Psoas muscle (tissue), 8 donors: ENCODE results near the gene SEMA6D. TPM values are rescaled to one million over a fixed set of nuclear protein-coding genes. Genes with fewer than 3 reads are reported as not detected.

ENCODE experiments used
- ATAC-seq, 4 donors: fragments of 200-7000 bp; cut with Tn5 transposase; one replicate each; pipeline ENCODE4 v1.9.1; 2020; ENCODE audit warnings: moderate library complexity in 3 of 4, mild to moderate bottlenecking in 2 of 4
- DNase-seq, 2 donors: peaks; one replicate each; pipeline ENCODE4 v3.0.0-alpha.2; 2020
- H3K27ac ChIP-seq: fragments of 200-600 bp; one replicate; pipeline ENCODE4 v1.8.0; 2022
- H3K27me3 ChIP-seq, 3 donors: fragments of 200-600 bp in 1 of 3; one replicate each; pipeline versions ENCODE4 v1.6.1 to v1.8.0; 2013 to 2022; ENCODE audit warnings: low read length in 2 of 3, mild to moderate bottlenecking in 2 of 3, moderate library complexity in 1 of 3; ENCODE audit not compliant: insufficient read depth in 3 of 3
- H3K36me3 ChIP-seq, 2 donors: fragments of 200-600 bp in 1 of 2; one replicate each; pipeline versions ENCODE4 v1.6.1 to v1.8.0; 2013 to 2022; ENCODE audit warnings: low read depth in 1 of 2, mild to moderate bottlenecking in 1 of 2, moderate library complexity in 1 of 2; ENCODE audit not compliant: insufficient read depth in 1 of 2
- H3K4me1 ChIP-seq: fragments of 200-600 bp; one replicate; pipeline ENCODE4 v1.8.0; 2022
- H3K4me3 ChIP-seq: fragments of 200-600 bp; one replicate; pipeline ENCODE4 v1.8.0; 2022; ENCODE audit warnings: mild to moderate bottlenecking
- H3K9me3 ChIP-seq: fragments of 200-600 bp; one replicate; pipeline ENCODE4 v1.8.0; 2022
- WGBS, 3 donors: extraction: QIAGEN DNeasy Blood & Tissue Kit; methylation state at CpG; one replicate each; pipeline versions ENCODE4 v1.1.6 to v1.1.7; 2013; 5-methylcytosine and 5-hydroxymethylcytosine counted together
- intact Hi-C, 2 donors: fragments of 100-400 bp; cut with DNase I; formaldehyde crosslinking; loops; one replicate each; pipeline versions ENCODE4 v1.11.0 to v1.14.2; 2022
- polyA plus RNA-seq, 3 donors: library from polyadenylated mRNA; stranded (reverse); fragments of 200-250 nt; gene quantifications; one replicate each; pipeline ENCODE4 v1.2.3, GENCODE V29; 2013
- total RNA-seq, 4 donors: library from RNA; stranded (reverse); fragmentation: NEBNext Ultra II Directional in 2 of 4; extraction: Animal tissue kit (Norgen Biotek cat#: 25700) in 2 of 4; gene quantifications; one replicate each; pipeline versions ENCODE4 v1.2.1 to v1.2.4, GENCODE V29; 2021 to 2023
- TF ChIP-seq, protein P1 (sequence below): fragments of 200-600 bp; IDR thresholded peaks from one replicate; pipeline ENCODE4 v1.8.0; 2022; ENCODE audit warnings: antibody characterized with exemption
- donor health status: healthy with polysubstance abuse.
- donor health status: DM: no; HTN: no; CAD: no; lungs with moderate emphysema.
- donor health status: Bipolar disorder and iron deficiency.
- donor health status: healthy.
- donor health status: DM: yes; HTN: yes; CAD: no.
- donor health status: DM: no; HTN: no; CAD: no.
- donor health status: DM: no; HTN: no; CAD: no.
- donor health status: DM: yes; HTN: yes; CAD: no.

The SEMA6D gene
- total and polyA plus RNA-seq, 7 donors = 1.1 to 7.4 (median 3.6) TPM

DNA sequence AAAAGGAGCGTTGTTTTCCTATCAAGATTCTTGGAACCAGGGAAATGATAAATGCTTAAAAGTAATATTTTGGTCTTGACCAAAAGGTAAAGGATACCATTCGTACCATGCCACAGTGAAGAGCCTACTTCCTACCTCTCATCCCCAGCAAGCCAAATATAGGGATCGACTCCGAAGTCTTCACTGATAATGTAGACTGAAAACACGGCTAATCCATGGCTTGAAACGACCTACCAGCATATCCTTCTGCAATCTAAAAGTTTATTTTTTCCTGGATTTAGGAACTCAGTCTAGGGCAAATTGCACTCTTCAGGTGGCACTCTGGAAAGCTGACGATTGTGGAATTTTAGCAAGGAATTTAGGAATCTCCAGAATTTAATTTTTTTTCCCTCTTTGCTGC is 1.9 kb upstream of the SEMA6D start:
- Histone ChIP-seq H3K36me3 (no peaks in the 10 kb centered on the region), H3K9me3 (no peaks in the 10 kb centered on the region), H3K4me3 (no peak overlapping the region), H3K4me1 (peaks cover 12% of the 10 kb centered on the region), H3K27ac (no peak overlapping the region), H3K27me3 (no peaks in the 10 kb centered on the region)
- WGBS, 3 donors = 78 to 88% (median 86%) methylated on average over 7 of the region's 7 CpGs
- TF ChIP-seq, protein P1, sequence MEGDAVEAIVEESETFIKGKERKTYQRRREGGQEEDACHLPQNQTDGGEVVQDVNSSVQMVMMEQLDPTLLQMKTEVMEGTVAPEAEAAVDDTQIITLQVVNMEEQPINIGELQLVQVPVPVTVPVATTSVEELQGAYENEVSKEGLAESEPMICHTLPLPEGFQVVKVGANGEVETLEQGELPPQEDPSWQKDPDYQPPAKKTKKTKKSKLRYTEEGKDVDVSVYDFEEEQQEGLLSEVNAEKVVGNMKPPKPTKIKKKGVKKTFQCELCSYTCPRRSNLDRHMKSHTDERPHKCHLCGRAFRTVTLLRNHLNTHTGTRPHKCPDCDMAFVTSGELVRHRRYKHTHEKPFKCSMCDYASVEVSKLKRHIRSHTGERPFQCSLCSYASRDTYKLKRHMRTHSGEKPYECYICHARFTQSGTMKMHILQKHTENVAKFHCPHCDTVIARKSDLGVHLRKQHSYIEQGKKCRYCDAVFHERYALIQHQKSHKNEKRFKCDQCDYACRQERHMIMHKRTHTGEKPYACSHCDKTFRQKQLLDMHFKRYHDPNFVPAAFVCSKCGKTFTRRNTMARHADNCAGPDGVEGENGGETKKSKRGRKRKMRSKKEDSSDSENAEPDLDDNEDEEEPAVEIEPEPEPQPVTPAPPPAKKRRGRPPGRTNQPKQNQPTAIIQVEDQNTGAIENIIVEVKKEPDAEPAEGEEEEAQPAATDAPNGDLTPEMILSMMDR = no peak
- DNase-seq (no peak), ATAC-seq (no peak)
- intact Hi-C loops = loop anchor here (5.0 to 10.0 kb wide), 4 partner anchors 42 to 521 kb away; no protein-coding TSS in a partner anchor

GRCh38 chr15:47715856-47716445 is 1.4 kb upstream of the SEMA6D start:
- WGBS, 3 donors = 20 to 32% (median 22%) methylated on average over 6 of the region's 6 CpGs
- no peaks in the 10 kb centered on the region for H3K36me3 ChIP-seq
- H3K27me3 ChIP-seq = no peaks in the 10 kb centered on the region
- peak in 1 of 2 donors; percentile 45 for DNase-seq
- no peak overlapping the region for H3K27ac ChIP-seq
- TF ChIP-seq, protein P1 = no peak
- ATAC-seq = no peak
- peaks cover 17% of the 10 kb centered on the region for H3K4me1 ChIP-seq
- H3K9me3 ChIP-seq = no peaks in the 10 kb centered on the region
- intact Hi-C loops = loop anchor here (5.0 to 10.0 kb wide), 4 partner anchors 41 to 521 kb away; no protein-coding TSS in a partner anchor
- H3K4me3 ChIP-seq = peak overlapping the region; percentile 74

- no peaks in the 10 kb centered on the region for H3K9me3 ChIP-seq
- H3K27ac ChIP-seq = peak overlapping the region; percentile 91
- TF ChIP-seq, protein P1 = no peak
- peaks cover 22% of the 10 kb centered on the region for H3K4me1 ChIP-seq
- H3K27me3 ChIP-seq = no peaks in the 10 kb centered on the region
- 38 to 42% (median 38%) methylated on average over 2 of the region's 2 CpGs for WGBS, 3 donors
- ATAC-seq (no peak), DNase-seq (no peak)
- peak overlapping the region; percentile 74 for H3K4me3 ChIP-seq
- no peaks in the 10 kb centered on the region for H3K36me3 ChIP-seq
- intact Hi-C loops = loop anchor here (5.0 to 10.0 kb wide), 4 partner anchors 41 to 522 kb away; no protein-coding TSS in a partner anchor
These were observed 789 bp upstream of the SEMA6D start for GRCh38 chr15:47716516-47716915.

GRCh38 chr15:47718497-47719437 is 1.5 kb downstream of the SEMA6D start:
- no peaks in the 10 kb centered on the region for H3K36me3 ChIP-seq
- H3K4me1 ChIP-seq = peaks cover 45% of the 10 kb centered on the region
- peak overlapping the region; percentile 74 for H3K4me3 ChIP-seq
- H3K27me3 ChIP-seq = no peaks in the 10 kb centered on the region
- 1 to 2% (median 2%) methylated on average over 41 to 48 of the region's 48 CpGs for WGBS, 3 donors
- TF ChIP-seq, protein P1 = no peak
- ATAC-seq (peak in 3 of 4 donors; percentile 12 to 46 (median 29)), DNase-seq (peak; percentile 19 to 57)
- peak overlapping the region; percentile 91 for H3K27ac ChIP-seq
- no peaks in the 10 kb centered on the region for H3K9me3 ChIP-seq
- intact Hi-C loops = loop anchor here (5.0 to 10.0 kb wide), 4 partner anchors 39 to 524 kb away; no protein-coding TSS in a partner anchor
